OCI-LY1 (cell line): ENCODE measurements around the gene LPAR4.

Source experiments
- H2AFZ ChIP-seq: fragments of 200-600 bp; sonication (generic), shearing (Covaris generic); 2 replicates; pipeline ENCODE4 v1.6.0; 2014; ENCODE audit warnings: antibody characterized with exemption, mild to moderate bottlenecking, low read length
- H3F3A ChIP-seq: fragments of 200-600 bp; sonication (generic), shearing (Covaris generic); 2 replicates; pipeline ENCODE4 v1.6.0; 2014; ENCODE audit warnings: mild to moderate bottlenecking, antibody characterized with exemption, low read length, moderate library complexity; ENCODE audit not compliant: insufficient read depth
- H3K27ac ChIP-seq: fragments of 200-600 bp; sonication (generic); 2 replicates; pipeline ENCODE4 v1.5.1; 2014; ENCODE audit warnings: low read length, mixed run types, mild to moderate bottlenecking, low read depth; ENCODE audit not compliant: poor library complexity, severe bottlenecking
- H3K27me3 ChIP-seq: fragments of 200-600 bp; sonication (generic); 2 replicates; pipeline ENCODE4 v1.6.0; 2014; ENCODE audit warnings: antibody characterized with exemption, mild to moderate bottlenecking, low read length, moderate library complexity; ENCODE audit not compliant: insufficient read depth
- H3K36me3 ChIP-seq: fragments of 200-600 bp; sonication (generic); 2 replicates; pipeline ENCODE4 v1.6.1; 2014; ENCODE audit warnings: mild to moderate bottlenecking, antibody characterized with exemption, low read length, moderate library complexity, mixed read lengths; ENCODE audit not compliant: insufficient read depth
- H3K4me1 ChIP-seq: fragments of 200-600 bp; sonication (generic); 2 replicates; pipeline ENCODE4 v1.5.1; 2014; ENCODE audit warnings: mild to moderate bottlenecking, low read length, moderate library complexity; ENCODE audit not compliant: insufficient read depth, severe bottlenecking
- H3K4me2 ChIP-seq: fragments of 200-600 bp; sonication (generic), shearing (Covaris generic); 2 replicates; pipeline ENCODE4 v1.6.1; 2014; ENCODE audit warnings: low read length
- H3K4me3 ChIP-seq: fragments of 200-600 bp; sonication (generic); 2 replicates; pipeline ENCODE4 v1.5.1; 2014; ENCODE audit warnings: low read length, low read depth, mild to moderate bottlenecking, mixed read lengths; ENCODE audit not compliant: poor library complexity, severe bottlenecking
- H3K79me2 ChIP-seq: fragments of 200-600 bp; shearing (Covaris generic); 2 replicates; pipeline ENCODE4 v1.6.1; 2016; ENCODE audit warnings: mixed run types, low read length, mixed read lengths; ENCODE audit not compliant: insufficient read depth
- H3K9ac ChIP-seq: fragments of 200-600 bp; sonication (generic), shearing (Covaris generic); 2 replicates; pipeline ENCODE4 v1.6.1; 2014; ENCODE audit warnings: mild to moderate bottlenecking, low read length, mixed read lengths
- H3K9me2 ChIP-seq: fragments of 200-600 bp; sonication (generic), shearing (Covaris generic); 2 replicates; pipeline ENCODE4 v1.6.1; 2014; ENCODE audit warnings: low read depth, mild to moderate bottlenecking, low read length, mixed read lengths
- H3K9me3 ChIP-seq: fragments of 200-600 bp; shearing (Covaris generic); 2 replicates; pipeline ENCODE4 v1.6.1; 2014; ENCODE audit warnings: low read length, mixed read lengths
- H4K20me1 ChIP-seq: fragments of 200-600 bp; sonication (generic), shearing (Covaris generic); 2 replicates; pipeline ENCODE4 v1.6.0; 2016; ENCODE audit warnings: mild to moderate bottlenecking, low read length; ENCODE audit not compliant: insufficient read depth
- EZH2 ChIP-seq: fragments of 200-600 bp; sonication (generic), shearing (Covaris generic); IDR thresholded peaks from 2 replicates; pipeline ENCODE4 v1.8.0; 2017; ENCODE audit warnings: borderline replicate concordance, mixed run types, mild to moderate bottlenecking, antibody characterized with exemption, low read length, moderate library complexity, mixed read lengths
- TF ChIP-seq, protein P1 (sequence below): fragments of 200-600 bp; sonication (generic), shearing (Covaris generic); IDR thresholded peaks from 2 replicates; pipeline ENCODE4 v1.5.1; 2017; ENCODE audit warnings: mild to moderate bottlenecking, antibody characterized with exemption, low read length, moderate library complexity, mixed read lengths

The LPAR4 gene

DNA sequence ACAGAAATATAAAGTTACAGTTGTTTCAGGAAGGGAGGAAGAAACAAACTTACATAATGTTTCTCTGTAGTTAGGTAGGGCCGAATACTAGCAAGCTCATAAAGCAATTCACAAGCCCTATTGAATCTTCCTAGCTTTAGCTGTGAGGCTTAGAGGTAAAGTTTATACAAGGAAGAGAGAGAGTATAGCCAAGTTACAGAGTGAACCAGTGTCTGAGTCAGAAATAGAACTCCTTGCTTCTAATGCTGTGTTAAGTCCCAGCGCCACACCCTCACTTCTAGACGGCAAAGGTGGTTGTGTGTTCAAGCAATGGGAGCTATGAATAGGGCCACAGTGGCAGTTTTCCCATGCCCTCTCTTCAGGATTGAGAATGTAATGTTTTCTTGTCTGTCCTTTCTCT, 6.1 kb downstream of the LPAR4 start:
- Histone ChIP-seq H3K9ac (peak overlapping the region; percentile 56), H4K20me1 (no peaks in the 10 kb centered on the region), H3K4me1 (peaks cover 58% of the 10 kb centered on the region), H3K4me3 (peak overlapping the region; percentile 38), H2AFZ (no peak overlapping the region), H3K27me3 (no peaks in the 10 kb centered on the region), H3K9me3 (no peaks in the 10 kb centered on the region), H3K36me3 (no peaks in the 10 kb centered on the region), H3F3A (no peaks in the 10 kb centered on the region), H3K27ac (peak overlapping the region; percentile 73), H3K9me2 (no peaks in the 10 kb centered on the region), H3K79me2 (no peaks in the 10 kb centered on the region), H3K4me2 (peak overlapping the region; percentile 58)
- TF ChIP-seq, protein P1, sequence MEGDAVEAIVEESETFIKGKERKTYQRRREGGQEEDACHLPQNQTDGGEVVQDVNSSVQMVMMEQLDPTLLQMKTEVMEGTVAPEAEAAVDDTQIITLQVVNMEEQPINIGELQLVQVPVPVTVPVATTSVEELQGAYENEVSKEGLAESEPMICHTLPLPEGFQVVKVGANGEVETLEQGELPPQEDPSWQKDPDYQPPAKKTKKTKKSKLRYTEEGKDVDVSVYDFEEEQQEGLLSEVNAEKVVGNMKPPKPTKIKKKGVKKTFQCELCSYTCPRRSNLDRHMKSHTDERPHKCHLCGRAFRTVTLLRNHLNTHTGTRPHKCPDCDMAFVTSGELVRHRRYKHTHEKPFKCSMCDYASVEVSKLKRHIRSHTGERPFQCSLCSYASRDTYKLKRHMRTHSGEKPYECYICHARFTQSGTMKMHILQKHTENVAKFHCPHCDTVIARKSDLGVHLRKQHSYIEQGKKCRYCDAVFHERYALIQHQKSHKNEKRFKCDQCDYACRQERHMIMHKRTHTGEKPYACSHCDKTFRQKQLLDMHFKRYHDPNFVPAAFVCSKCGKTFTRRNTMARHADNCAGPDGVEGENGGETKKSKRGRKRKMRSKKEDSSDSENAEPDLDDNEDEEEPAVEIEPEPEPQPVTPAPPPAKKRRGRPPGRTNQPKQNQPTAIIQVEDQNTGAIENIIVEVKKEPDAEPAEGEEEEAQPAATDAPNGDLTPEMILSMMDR, result no peak
- TF ChIP-seq EZH2, result no peak

DNA sequence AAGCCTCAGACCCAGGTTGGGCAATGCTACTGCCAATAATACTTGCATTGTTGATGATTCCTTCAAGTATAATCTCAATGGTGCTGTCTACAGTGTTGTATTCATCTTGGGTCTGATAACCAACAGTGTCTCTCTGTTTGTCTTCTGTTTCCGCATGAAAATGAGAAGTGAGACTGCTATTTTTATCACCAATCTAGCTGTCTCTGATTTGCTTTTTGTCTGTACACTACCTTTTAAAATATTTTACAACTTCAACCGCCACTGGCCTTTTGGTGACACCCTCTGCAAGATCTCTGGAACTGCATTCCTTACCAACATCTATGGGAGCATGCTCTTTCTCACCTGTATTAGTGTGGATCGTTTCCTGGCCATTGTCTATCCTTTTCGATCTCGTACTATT, 7.4 kb downstream of the LPAR4 start:
- H3K36me3 ChIP-seq, result no peaks in the 10 kb centered on the region
- no peaks in the 10 kb centered on the region for H4K20me1 ChIP-seq
- no peaks in the 10 kb centered on the region for H3K9me2 ChIP-seq
- H3K4me1 ChIP-seq, result peaks cover 58% of the 10 kb centered on the region
- peak overlapping the region; percentile 73 for H3K27ac ChIP-seq
- H3K79me2 ChIP-seq, result no peaks in the 10 kb centered on the region
- H3K4me3 ChIP-seq, result peak overlapping the region; percentile 38
- H3K9me3 ChIP-seq, result no peaks in the 10 kb centered on the region
- H2AFZ ChIP-seq, result no peak overlapping the region
- H3F3A ChIP-seq, result no peaks in the 10 kb centered on the region
- TF ChIP-seq, protein P1, result peak; percentile 49; the same call in 1 of the 2 replicates
- TF ChIP-seq EZH2, result no peak
- H3K4me2 ChIP-seq, result peak overlapping the region; percentile 58
- H3K27me3 ChIP-seq, result no peaks in the 10 kb centered on the region
- peak overlapping the region; percentile 56 for H3K9ac ChIP-seq

DNA sequence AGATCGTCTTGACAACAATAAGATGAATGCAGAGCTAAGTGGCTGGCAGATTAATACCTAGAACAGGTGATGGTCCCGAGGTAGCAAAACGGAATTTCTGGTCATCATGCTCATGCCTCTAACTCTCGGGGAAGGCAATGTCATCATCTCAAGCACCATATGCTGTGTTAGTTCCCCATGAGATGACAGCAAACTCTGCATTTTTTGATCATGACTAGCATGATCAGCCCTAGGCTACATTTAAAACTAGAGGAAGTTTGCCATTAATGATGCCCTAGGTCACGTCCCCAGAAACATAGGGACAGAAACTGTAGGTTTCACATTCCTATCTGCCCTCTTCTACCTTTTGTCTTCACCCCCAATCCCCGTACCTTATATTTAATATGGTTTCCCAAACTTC, 11.6 kb downstream of the LPAR4 start:
- Histone ChIP-seq H2AFZ (no peak overlapping the region), H4K20me1 (no peaks in the 10 kb centered on the region), H3K27ac (no peak overlapping the region), H3K4me3 (no peak overlapping the region), H3K9ac (no peak overlapping the region), H3K9me3 (no peaks in the 10 kb centered on the region), H3K36me3 (no peaks in the 10 kb centered on the region), H3K27me3 (no peaks in the 10 kb centered on the region), H3K9me2 (no peaks in the 10 kb centered on the region), H3F3A (no peaks in the 10 kb centered on the region), H3K4me1 (peaks cover 39% of the 10 kb centered on the region), H3K79me2 (no peaks in the 10 kb centered on the region), H3K4me2 (no peak overlapping the region)
- TF ChIP-seq EZH2, result no peak
- TF ChIP-seq, protein P1, result no peak
